K562 (cell line): Measurements from ENCODE around the gene RAB4B. TPM values are rescaled to one million over a fixed set of nuclear protein-coding genes. Genes with fewer than 3 reads are reported as not detected.

Experiments used
- DPF2 ChIP-seq: fragments of 450-650 bp; IDR thresholded peaks from 2 replicates; pipeline ENCODE4 v1.6.1; 2016
- ELF1 ChIP-seq: fragments of 200-800 bp; sonication (Bioruptor generic); IDR thresholded peaks from 2 replicates; pipeline ENCODE4 v1.6.1; 2016; ENCODE audit warnings: missing genetic modification characterization, missing compliant biosample characterization
- GTF2A2 ChIP-seq: IDR thresholded peaks from 2 replicates; pipeline ENCODE4 v1.6.1; 2016; ENCODE audit warnings: mild to moderate bottlenecking, missing genetic modification characterization, missing compliant biosample characterization
- HLTF ChIP-seq: fragments of 450-650 bp; IDR thresholded peaks from 2 replicates; pipeline ENCODE4 v1.6.1; 2016
- HMGN3 ChIP-seq: IDR thresholded peaks from 2 replicates; pipeline ENCODE4 v1.6.1; 2011; ENCODE audit warnings: borderline replicate concordance, low read depth, mild to moderate bottlenecking, mixed read lengths, low read length; ENCODE audit not compliant: insufficient read length; ENCODE audit errors: extremely low read depth
- HOMEZ ChIP-seq: fragments of 250-450 bp; sonication (Bioruptor Pico); IDR thresholded peaks from 2 replicates; pipeline ENCODE4 v1.4.0; 2020; ENCODE audit warnings: mild to moderate bottlenecking, moderate library complexity
- HOXB6 ChIP-seq: fragments of 250-450 bp; sonication (Bioruptor Pico); IDR thresholded peaks from 2 replicates; pipeline ENCODE4 v1.5.1; 2022; ENCODE audit warnings: mild to moderate bottlenecking, borderline replicate concordance
- IFI16 ChIP-seq: fragments of 250-450 bp; sonication (Bioruptor Pico); IDR thresholded peaks from 2 replicates; pipeline ENCODE4 v2.1.2; 2022; ENCODE audit warnings: mild to moderate bottlenecking, inconsistent platforms
- MGA ChIP-seq: fragments of 450-650 bp; IDR thresholded peaks from 2 replicates; pipeline ENCODE4 v1.6.1; 2016; ENCODE audit warnings: mild to moderate bottlenecking, moderate library complexity
- NR1H2 ChIP-seq: sonication (generic); formaldehyde crosslinking; IDR thresholded peaks from 2 replicates; pipeline ENCODE4 v1.4.0; 2020; ENCODE audit warnings: mild to moderate bottlenecking, missing genetic modification reagents
- NUFIP1 ChIP-seq: fragments of 450-650 bp; IDR thresholded peaks from 2 replicates; pipeline ENCODE4 v1.6.1; 2018; ENCODE audit not compliant: partially characterized antibody
- RUNX1 ChIP-seq: sonication (generic); IDR thresholded peaks from 2 replicates; pipeline ENCODE4 v1.6.1; 2016; ENCODE audit warnings: antibody characterized with exemption, low read depth
- SRSF3 ChIP-seq: fragments of 200-400 bp; formaldehyde crosslinking; IDR thresholded peaks from 2 replicates; pipeline ENCODE4 v1.6.1; 2016; ENCODE audit warnings: mild to moderate bottlenecking, low read length, moderate library complexity; ENCODE audit not compliant: insufficient read depth
- ZNF384 ChIP-seq: IDR thresholded peaks from 2 replicates; pipeline ENCODE4 v1.6.1; 2012; ENCODE audit warnings: low read depth, low read length, improper control_type of control experiment
- ZNF589 ChIP-seq: fragments of 200-800 bp; sonication (Bioruptor generic); IDR thresholded peaks from 2 replicates; pipeline ENCODE4 v1.6.1; 2016; ENCODE audit warnings: low read depth, missing genetic modification characterization, missing compliant biosample characterization
- ZNF764 ChIP-seq: fragments of 250-450 bp; sonication (Bioruptor Pico); IDR thresholded peaks from 2 replicates; pipeline ENCODE4 v1.4.0; 2020; ENCODE audit warnings: low read depth, mild to moderate bottlenecking, moderate library complexity
- polyA plus RNA-seq, 8 experiments: library from polyadenylated mRNA; depleted of rRNA in 4 of 8; stranded (reverse) in 5 of 8; unstranded in 3 of 8; fragments of >200 nt; fragmentation: Nextera tagmentation in 2 of 8; fragmentation: Illumina TruSeq in 1 of 8; extraction: Ambion mirVana in 2 of 8; extraction: Trizol in 1 of 8; gene quantifications; 2 replicates each; pipeline versions ENCODE4 v1.2.1 to v1.2.3, GENCODE V29; 2011 to 2014; ENCODE audit warnings: inconsistent platforms in 1 of 8, missing spikeins in 1 of 8
- total RNA-seq, 7 experiments: library from RNA; depleted of rRNA in 6 of 7; stranded (reverse); fragments of >200 nt in 6 of 7; fragmentation: Illumina TruSeq in 2 of 7; extraction: Trizol in 2 of 7; gene quantifications; 2 replicates each; pipeline versions ENCODE4 v1.2.1 to v1.2.3, GENCODE V29; 2011 to 2021; ENCODE audit warnings: low replicate concordance in 1 of 7

The RAB4B gene
- total and polyA plus RNA-seq, 9 of the 15 experiments (the other 6 are each of a cell fraction or from before 2014, with no cell fraction given) = 0.28 to 20.4 (median 9.0) TPM

- TF ChIP-seq NR1H2 (CRISPR knock-in tag) (no peak), HOMEZ (no peak), RUNX1 (no peak), IFI16 (CRISPR knock-in tag) (no peak), HOXB6 (CRISPR knock-in tag) (no peak), ZNF764 (CRISPR knock-in tag) (no peak), HLTF (peak; percentile 57; the same call in 1 of the 2 replicates), DPF2 (peak; percentile 82), MGA (peak; percentile 96), SRSF3 (no peak), ZNF589 (CRISPR knock-in tag) (peak; percentile 75; the same call in 1 of the 2 replicates), HMGN3 (no peak), NUFIP1 (no peak), GTF2A2 (tag) (no peak), ELF1 (peak; percentile 85), ZNF384 (no peak)
Observed at GRCh38 chr19:40750058-40750873, 27.8 kb upstream of the RAB4B start, which contains the start of gene ACTMAP (continued).
